GM12878 (cell line): ENCODE results near the gene RIPOR3. TPM values are rescaled to one million over a fixed set of nuclear protein-coding genes. Genes with fewer than 3 reads are reported as not detected.

ENCODE experiments used
- BCL11A ChIP-seq: IDR thresholded peaks from 2 replicates; pipeline ENCODE4 v1.6.1; 2011; ENCODE audit warnings: low read depth, low read length
- CBX3 ChIP-seq: fragments of 200-600 bp; sonication (generic); IDR thresholded peaks from 2 replicates; pipeline ENCODE4 v1.6.1; 2016; ENCODE audit warnings: low read depth, borderline replicate concordance
- CEBPB ChIP-seq, 2 experiments: fragments of 150-350 bp in 1 of 2; IDR thresholded peaks; 2 replicates each; pipeline ENCODE4 v1.6.1; 2012 to 2014; ENCODE audit warnings: low read depth in 2 of 2, low read length in 2 of 2, borderline replicate concordance in 1 of 2, inconsistent platforms in 1 of 2
- CHD2 ChIP-seq: IDR thresholded peaks from 2 replicates; pipeline ENCODE4 v1.6.1; 2011; ENCODE audit warnings: low read depth, low read length, improper control_type of control experiment, borderline replicate concordance
- DPF2 ChIP-seq: fragments of 450-650 bp; IDR thresholded peaks from 2 replicates; pipeline ENCODE4 v1.6.1; 2017; ENCODE audit warnings: mild to moderate bottlenecking
- EED ChIP-seq: sonication (generic); IDR thresholded peaks from 2 replicates; pipeline ENCODE4 v1.6.1; 2016; ENCODE audit warnings: antibody characterized with exemption, low read depth
- FOXM1 ChIP-seq: IDR thresholded peaks from 2 replicates; pipeline ENCODE4 v1.6.1; 2012; ENCODE audit warnings: low read depth, mild to moderate bottlenecking, inconsistent platforms, low read length, moderate library complexity
- GABPA ChIP-seq: IDR thresholded peaks from 2 replicates; pipeline ENCODE4 v1.6.1; 2014; ENCODE audit warnings: antibody characterized with exemption, low read depth, mild to moderate bottlenecking, inconsistent platforms
- IKZF1 ChIP-seq: fragments of 450-650 bp; conservative IDR thresholded peaks from 2 replicates; pipeline ENCODE4 v1.6.1; 2017; ENCODE audit warnings: antibody characterized with exemption, mild to moderate bottlenecking
- MEF2A ChIP-seq: IDR thresholded peaks from 2 replicates; pipeline ENCODE4 v1.6.1; 2011; ENCODE audit warnings: low read depth, mild to moderate bottlenecking, low read length, moderate library complexity; ENCODE audit not compliant: insufficient read depth
- MEF2B ChIP-seq: fragments of 450-650 bp; IDR thresholded peaks from 2 replicates; pipeline ENCODE4 v1.6.1; 2018; ENCODE audit warnings: mild to moderate bottlenecking, moderate library complexity; ENCODE audit not compliant: partially characterized antibody, poor library complexity, severe bottlenecking
- MTA3 ChIP-seq: IDR thresholded peaks from 2 replicates; pipeline ENCODE4 v1.6.1; 2012; ENCODE audit warnings: low read length, inconsistent platforms, borderline replicate concordance
- NFXL1 ChIP-seq: fragments of 450-650 bp; IDR thresholded peaks from 2 replicates; pipeline ENCODE4 v1.6.1; 2017; ENCODE audit warnings: antibody characterized with exemption, mild to moderate bottlenecking, borderline replicate concordance
- NFYA ChIP-seq: IDR thresholded peaks from 2 replicates; pipeline ENCODE4 v1.6.1; 2011; ENCODE audit warnings: low read depth, mild to moderate bottlenecking, low read length, improper control_type of control experiment, borderline replicate concordance
- PAX8 ChIP-seq: fragments of 450-650 bp; IDR thresholded peaks from 2 replicates; pipeline ENCODE4 v1.6.1; 2017; ENCODE audit warnings: mild to moderate bottlenecking, moderate library complexity
- POLR2A ChIP-seq: IDR thresholded peaks from 2 replicates; pipeline ENCODE4 v1.6.1; 2011; ENCODE audit warnings: low read depth, mild to moderate bottlenecking, low read length
- POLR2AphosphoS5 ChIP-seq: IDR thresholded peaks from 2 replicates; pipeline ENCODE4 v1.6.1; 2011; ENCODE audit warnings: mild to moderate bottlenecking, low read length, inconsistent platforms
- RAD21 ChIP-seq: IDR thresholded peaks from 2 replicates; pipeline ENCODE4 v1.6.1; 2011; ENCODE audit warnings: mild to moderate bottlenecking, low read depth, low read length, moderate library complexity; ENCODE audit not compliant: insufficient read depth
- RELA ChIP-seq: fragments of 450-650 bp; IDR thresholded peaks from 2 replicates; pipeline ENCODE4 v1.8.0; 2014; ENCODE audit warnings: borderline replicate concordance; ENCODE audit not compliant: partially characterized antibody
- STAT3 ChIP-seq: IDR thresholded peaks from 2 replicates; pipeline ENCODE4 v1.6.1; 2011; ENCODE audit warnings: low read depth, low read length, improper control_type of control experiment
- TCF7 ChIP-seq: IDR thresholded peaks from 2 replicates; pipeline ENCODE4 v1.6.1; 2014; ENCODE audit warnings: antibody characterized with exemption, borderline replicate concordance
- USF2 ChIP-seq: IDR thresholded peaks from 2 replicates; pipeline ENCODE4 v1.6.1; 2011; ENCODE audit warnings: low read depth, low read length, improper control_type of control experiment, borderline replicate concordance
- ZNF274 ChIP-seq: IDR thresholded peaks from one replicate; pipeline ENCODE4 v1.8.0; 2011; ENCODE audit not compliant: insufficient read length, insufficient read depth
- ZNF384 ChIP-seq: IDR thresholded peaks from 2 replicates; pipeline ENCODE4 v1.6.1; 2012; ENCODE audit warnings: low read depth, mild to moderate bottlenecking, low read length, improper control_type of control experiment, borderline replicate concordance
- polyA plus RNA-seq, 11 experiments: library from polyadenylated mRNA; depleted of rRNA in 4 of 11; unstranded in 6 of 11; stranded (reverse) in 5 of 11; fragments of >200 nt; fragmentation: Nextera tagmentation in 4 of 11; fragmentation: Illumina TruSeq in 1 of 11; extraction: Ambion mirVana in 4 of 11; extraction: Trizol in 1 of 11; gene quantifications; 1 replicate in 1 of 11; 2 replicates in 10 of 11; pipeline versions ENCODE4 v1.2.1 to v1.2.3, GENCODE V29; 2011 to 2016; ENCODE audit warnings: inconsistent platforms in 2 of 11, missing spikeins in 2 of 11, low read depth in 1 of 11
- total RNA-seq, 4 experiments: library from RNA; depleted of rRNA in 3 of 4; stranded (reverse); fragments of >200 nt in 3 of 4; fragmentation: Illumina TruSeq in 1 of 4; extraction: Trizol in 1 of 4; gene quantifications; 2 replicates each; pipeline versions ENCODE4 v1.2.1 to v1.2.3, GENCODE V29; 2013 to 2021
- TF ChIP-seq, protein P1 (sequence below): fragments of 450-650 bp; IDR thresholded peaks from 2 replicates; pipeline ENCODE4 v1.6.1; 2017; ENCODE audit warnings: antibody characterized with exemption, mild to moderate bottlenecking, moderate library complexity

RIPOR3 gene
- total and polyA plus RNA-seq, 10 of the 15 experiments (the other 5 are each of a cell fraction or from before 2014, with no cell fraction given), result 0.04 to 0.55 (median 0.12) TPM; not detected in 6

GRCh38 chr20:50724851-50725723 lies 33.7 kb upstream of the RIPOR3 start (continued):
- TF ChIP-seq IKZF1 (0 out of 2 replicates have a peak, but pooled peaks have one; percentile 26), TCF7 (peak; percentile 71), POLR2A (no peak), DPF2 (no peak), BCL11A (0 out of 2 replicates have a peak, but pooled peaks have one; percentile 32), PAX8 (no peak), EED (peak; percentile 67; the same call in 1 of the 2 replicates), USF2 (no peak), CBX3 (no peak), CHD2 (no peak), FOXM1 (peak; percentile 38; the same call in 1 of the 2 replicates), MEF2B (no peak), NFXL1 (peak; percentile 51; the same call in 1 of the 2 replicates), MTA3 (no peak), ZNF384 (no peak), RAD21 (no peak), CEBPB (IDR thresholded peaks at IDR 0.05; ENCODE audit: borderline replicate concordance in 1 of 2, low read depth in 2 of 2, low read length in 2 of 2) (no peak), GABPA (no peak), MEF2A (peak; percentile 67), RELA (no peak), STAT3 (no peak), ZNF274 (no peak), NFYA (no peak), POLR2AphosphoS5 (no peak)
- TF ChIP-seq, protein P1, sequence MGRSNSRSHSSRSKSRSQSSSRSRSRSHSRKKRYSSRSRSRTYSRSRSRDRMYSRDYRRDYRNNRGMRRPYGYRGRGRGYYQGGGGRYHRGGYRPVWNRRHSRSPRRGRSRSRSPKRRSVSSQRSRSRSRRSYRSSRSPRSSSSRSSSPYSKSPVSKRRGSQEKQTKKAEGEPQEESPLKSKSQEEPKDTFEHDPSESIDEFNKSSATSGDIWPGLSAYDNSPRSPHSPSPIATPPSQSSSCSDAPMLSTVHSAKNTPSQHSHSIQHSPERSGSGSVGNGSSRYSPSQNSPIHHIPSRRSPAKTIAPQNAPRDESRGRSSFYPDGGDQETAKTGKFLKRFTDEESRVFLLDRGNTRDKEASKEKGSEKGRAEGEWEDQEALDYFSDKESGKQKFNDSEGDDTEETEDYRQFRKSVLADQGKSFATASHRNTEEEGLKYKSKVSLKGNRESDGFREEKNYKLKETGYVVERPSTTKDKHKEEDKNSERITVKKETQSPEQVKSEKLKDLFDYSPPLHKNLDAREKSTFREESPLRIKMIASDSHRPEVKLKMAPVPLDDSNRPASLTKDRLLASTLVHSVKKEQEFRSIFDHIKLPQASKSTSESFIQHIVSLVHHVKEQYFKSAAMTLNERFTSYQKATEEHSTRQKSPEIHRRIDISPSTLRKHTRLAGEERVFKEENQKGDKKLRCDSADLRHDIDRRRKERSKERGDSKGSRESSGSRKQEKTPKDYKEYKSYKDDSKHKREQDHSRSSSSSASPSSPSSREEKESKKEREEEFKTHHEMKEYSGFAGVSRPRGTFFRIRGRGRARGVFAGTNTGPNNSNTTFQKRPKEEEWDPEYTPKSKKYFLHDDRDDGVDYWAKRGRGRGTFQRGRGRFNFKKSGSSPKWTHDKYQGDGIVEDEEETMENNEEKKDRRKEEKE, result no peak
